Fibroblast of lung (primary cell): Measurements from ENCODE around the gene COTL1. TPM values are rescaled to one million over a fixed set of nuclear protein-coding genes. Genes with fewer than 3 reads are reported as not detected.

Experiments
- DNase-seq, 2 donors: peaks; one replicate each; pipeline versions ENCODE4 v3.0.0 to v3.0.0-alpha.2; 2010; ENCODE audit warnings: low read depth in 2 of 2
- H2AFZ ChIP-seq: 2 replicates; pipeline ENCODE4 v1.5.1; 2012; ENCODE audit warnings: low read length, control low read depth, inconsistent platforms
- H3K27ac ChIP-seq: 2 replicates; pipeline ENCODE4 v1.5.1; 2011; ENCODE audit warnings: low read length, control low read depth; ENCODE audit not compliant: insufficient read depth
- H3K27me3 ChIP-seq: 2 replicates; pipeline ENCODE4 v1.5.1; 2011; ENCODE audit warnings: mild to moderate bottlenecking, low read length; ENCODE audit not compliant: control insufficient read depth, insufficient read depth
- H3K36me3 ChIP-seq: 2 replicates; pipeline ENCODE4 v1.5.1; 2011; ENCODE audit warnings: low read length; ENCODE audit not compliant: control insufficient read depth, insufficient read depth
- H3K4me1 ChIP-seq: 2 replicates; pipeline ENCODE4 v1.5.1; 2011; ENCODE audit warnings: low read length; ENCODE audit not compliant: control insufficient read depth, insufficient read depth; ENCODE audit errors: extremely low read depth
- H3K4me2 ChIP-seq: 2 replicates; pipeline ENCODE4 v1.5.1; 2011; ENCODE audit warnings: low read length, control low read depth; ENCODE audit not compliant: insufficient read depth; ENCODE audit errors: extremely low read depth
- H3K4me3 ChIP-seq, 4 experiments: fragments of 200-600 bp in 1 of 4; sonication (generic) in 1 of 4; replicated peaks in 1 of 4; 2 replicates each; pipeline ENCODE4 v1.5.1; 2011 to 2016; ENCODE audit warnings: low read length in 4 of 4, low read depth in 3 of 4, mild to moderate bottlenecking in 3 of 4, control low read depth in 2 of 4, inconsistent platforms in 1 of 4, mixed read lengths in 1 of 4; ENCODE audit not compliant: insufficient read depth in 1 of 4; ENCODE audit errors: control extremely low read depth in 1 of 4
- H3K79me2 ChIP-seq: 2 replicates; pipeline ENCODE4 v1.5.1; 2012; ENCODE audit warnings: mild to moderate bottlenecking, low read length, inconsistent platforms; ENCODE audit not compliant: control insufficient read depth, insufficient read depth
- H3K9ac ChIP-seq: 2 replicates; pipeline ENCODE4 v1.5.1; 2011; ENCODE audit warnings: mild to moderate bottlenecking, low read length, control low read depth; ENCODE audit not compliant: insufficient read depth
- H3K9me3 ChIP-seq: 2 replicates; pipeline ENCODE4 v1.5.1; 2012; ENCODE audit warnings: low read depth, low read length; ENCODE audit not compliant: control insufficient read depth, insufficient read depth
- H4K20me1 ChIP-seq: 2 replicates; pipeline ENCODE4 v1.5.1; 2011; ENCODE audit warnings: low read length; ENCODE audit not compliant: control insufficient read depth, insufficient read depth; ENCODE audit errors: extremely low read depth
- EZH2 ChIP-seq: IDR thresholded peaks from 2 replicates; pipeline ENCODE4 v1.5.1; 2012; ENCODE audit warnings: low read length, control low read depth, mild to moderate bottlenecking; ENCODE audit errors: missing control alignments
- polyA plus RNA-seq, 2 donors: library from polyadenylated mRNA; depleted of rRNA in 1 of 2; stranded (reverse) in 1 of 2; unstranded in 1 of 2; fragments of >200 nt; gene quantifications; 2 replicates each; pipeline ENCODE4 v1.2.1, GENCODE V29; 2011 to 2012; ENCODE audit warnings: missing spikeins in 1 of 2
- total RNA-seq: library from RNA; depleted of rRNA; stranded (reverse); fragments of >200 nt; gene quantifications from 2 replicates; pipeline ENCODE4 v1.2.1, GENCODE V29; 2014
- TF ChIP-seq, protein P1 (sequence below), 2 donors: IDR thresholded peaks in 1 of 2; conservative IDR thresholded peaks in 1 of 2; 1 replicate in 1 of 2; 2 replicates in 1 of 2; pipeline ENCODE4 v1.5.1; 2011 to 2012; ENCODE audit warnings: low read length in 2 of 2, control low read depth in 1 of 2, inconsistent platforms in 1 of 2, low read depth in 1 of 2, mild to moderate bottlenecking in 1 of 2

Gene COTL1
- total and polyA plus RNA-seq, 2 donors (not counting 1 experiment from before 2014, with no cell fraction given), result 103 to 192 TPM

DNA sequence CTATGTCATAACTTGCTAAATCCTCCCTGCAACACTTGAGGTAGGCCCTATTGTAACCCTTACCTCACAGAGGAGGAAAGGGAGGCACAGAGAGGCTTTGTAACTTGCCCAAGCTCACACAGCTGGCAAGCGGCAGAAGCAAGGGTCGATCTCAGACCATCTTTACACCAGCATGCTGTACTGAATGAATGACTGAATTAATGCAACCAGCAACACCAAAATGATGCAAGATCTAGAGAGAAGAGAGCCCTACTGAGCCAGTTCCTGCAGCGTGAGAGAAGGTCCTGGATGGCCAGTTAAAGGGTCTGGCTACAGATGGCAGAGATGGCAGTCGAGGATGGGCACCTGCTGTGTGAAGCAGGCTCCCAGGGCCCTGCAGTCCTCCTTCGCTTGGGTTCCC, 22.3 kb upstream of the COTL1 start:
- H3K27ac ChIP-seq, result no peak overlapping the region
- no peak overlapping the region for H3K4me2 ChIP-seq
- peaks cover 32% of the 10 kb centered on the region for H3K4me1 ChIP-seq
- no peak overlapping the region for H3K9ac ChIP-seq
- no peaks in the 10 kb centered on the region for H3K27me3 ChIP-seq
- TF ChIP-seq, protein P1, sequence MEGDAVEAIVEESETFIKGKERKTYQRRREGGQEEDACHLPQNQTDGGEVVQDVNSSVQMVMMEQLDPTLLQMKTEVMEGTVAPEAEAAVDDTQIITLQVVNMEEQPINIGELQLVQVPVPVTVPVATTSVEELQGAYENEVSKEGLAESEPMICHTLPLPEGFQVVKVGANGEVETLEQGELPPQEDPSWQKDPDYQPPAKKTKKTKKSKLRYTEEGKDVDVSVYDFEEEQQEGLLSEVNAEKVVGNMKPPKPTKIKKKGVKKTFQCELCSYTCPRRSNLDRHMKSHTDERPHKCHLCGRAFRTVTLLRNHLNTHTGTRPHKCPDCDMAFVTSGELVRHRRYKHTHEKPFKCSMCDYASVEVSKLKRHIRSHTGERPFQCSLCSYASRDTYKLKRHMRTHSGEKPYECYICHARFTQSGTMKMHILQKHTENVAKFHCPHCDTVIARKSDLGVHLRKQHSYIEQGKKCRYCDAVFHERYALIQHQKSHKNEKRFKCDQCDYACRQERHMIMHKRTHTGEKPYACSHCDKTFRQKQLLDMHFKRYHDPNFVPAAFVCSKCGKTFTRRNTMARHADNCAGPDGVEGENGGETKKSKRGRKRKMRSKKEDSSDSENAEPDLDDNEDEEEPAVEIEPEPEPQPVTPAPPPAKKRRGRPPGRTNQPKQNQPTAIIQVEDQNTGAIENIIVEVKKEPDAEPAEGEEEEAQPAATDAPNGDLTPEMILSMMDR (conservative IDR thresholded peaks at IDR 0.05 in 1 of 2, IDR thresholded peaks at IDR 0.05 in 1 of 2; ENCODE audit: low read depth in 1 of 2, low read length in 2 of 2), result no peak
- TF ChIP-seq EZH2, result no peak
- H3K36me3 ChIP-seq, result no peaks in the 10 kb centered on the region
- no peaks in the 10 kb centered on the region for H3K9me3 ChIP-seq
- DNase-seq, result no peak
- H3K79me2 ChIP-seq, result no peaks in the 10 kb centered on the region
- H3K4me3 ChIP-seq, result no peak overlapping the region
- no peaks in the 10 kb centered on the region for H4K20me1 ChIP-seq
- no peak overlapping the region for H2AFZ ChIP-seq

DNA sequence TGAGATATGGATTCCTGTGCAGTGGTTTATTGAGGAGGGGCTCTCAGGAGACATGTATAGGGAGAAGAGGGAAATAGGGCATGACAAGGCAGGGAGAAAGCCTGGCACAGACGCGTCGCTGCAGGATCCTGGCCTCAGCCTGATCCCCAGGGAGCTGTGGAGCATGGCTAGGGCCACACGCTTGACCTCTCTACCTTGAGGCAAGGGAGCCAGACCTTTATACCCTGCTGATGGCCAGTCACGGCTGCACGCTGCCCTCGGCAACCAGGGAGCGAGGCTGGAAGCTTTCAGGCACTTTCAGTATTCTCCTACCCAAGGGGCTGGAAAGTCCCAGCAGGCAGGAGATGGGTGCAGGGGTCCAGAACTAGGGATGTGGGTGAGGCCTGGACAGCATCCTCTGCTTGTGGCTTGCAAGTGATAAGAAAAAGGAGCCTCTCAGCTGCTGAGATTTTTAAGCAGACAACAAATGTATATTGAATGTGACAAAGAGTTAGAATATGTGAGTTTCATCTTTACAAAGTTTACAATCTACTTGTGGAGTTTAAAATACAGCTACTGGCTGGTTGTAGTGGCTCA, 20.4 kb upstream of the COTL1 start:
- no peak overlapping the region for H3K27ac ChIP-seq
- H3K9ac ChIP-seq, result no peak overlapping the region
- no peak for DNase-seq
- no peak overlapping the region for H3K4me2 ChIP-seq
- H3K36me3 ChIP-seq, result no peaks in the 10 kb centered on the region
- no peaks in the 10 kb centered on the region for H3K27me3 ChIP-seq
- H3K79me2 ChIP-seq, result no peaks in the 10 kb centered on the region
- H3K4me1 ChIP-seq, result peaks cover 25% of the 10 kb centered on the region
- H4K20me1 ChIP-seq, result no peaks in the 10 kb centered on the region
- TF ChIP-seq, protein P1 (conservative IDR thresholded peaks at IDR 0.05 in 1 of 2, IDR thresholded peaks at IDR 0.05 in 1 of 2; ENCODE audit: low read depth in 1 of 2, low read length in 2 of 2), result no peak
- TF ChIP-seq EZH2, result no peak
- H3K4me3 ChIP-seq, result no peak overlapping the region
- H2AFZ ChIP-seq, result no peak overlapping the region
- no peaks in the 10 kb centered on the region for H3K9me3 ChIP-seq

DNA sequence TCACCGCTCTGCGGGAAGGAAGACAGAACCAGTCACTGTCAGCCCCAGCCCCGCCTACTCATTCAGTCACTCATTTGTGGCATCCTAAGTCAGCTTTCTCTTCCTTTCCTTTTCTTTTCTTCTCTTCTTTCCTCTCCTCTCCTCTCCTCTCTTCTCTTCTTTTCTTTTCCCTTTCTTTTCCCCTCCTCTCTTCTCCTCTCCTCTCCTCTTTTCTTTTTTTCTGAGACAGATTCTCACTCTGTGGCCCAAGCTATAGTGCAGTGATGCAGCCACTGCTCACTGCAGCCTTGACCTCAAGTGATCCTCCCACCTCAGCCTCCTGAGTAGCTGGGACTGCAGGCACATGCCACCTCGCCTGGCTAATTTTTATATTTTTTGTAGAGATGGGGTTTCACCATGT, 19.8 kb upstream of the COTL1 start:
- no peaks in the 10 kb centered on the region for H3K27me3 ChIP-seq
- H3K36me3 ChIP-seq, result no peaks in the 10 kb centered on the region
- H3K79me2 ChIP-seq, result no peaks in the 10 kb centered on the region
- no peak overlapping the region for H2AFZ ChIP-seq
- H3K4me3 ChIP-seq, result no peak overlapping the region
- no peak overlapping the region for H3K9ac ChIP-seq
- peaks cover 20% of the 10 kb centered on the region for H3K4me1 ChIP-seq
- no peaks in the 10 kb centered on the region for H3K9me3 ChIP-seq
- no peaks in the 10 kb centered on the region for H4K20me1 ChIP-seq
- H3K27ac ChIP-seq, result no peak overlapping the region
- TF ChIP-seq EZH2, result no peak
- H3K4me2 ChIP-seq, result no peak overlapping the region
- DNase-seq, result no peak
